OCI-LY1 (cell line): Measurements from ENCODE around the gene WWOX.

Experiments used
- EZH2 ChIP-seq: fragments of 200-600 bp; sonication (generic), shearing (Covaris generic); IDR thresholded peaks from 2 replicates; pipeline ENCODE4 v1.8.0; 2017; ENCODE audit warnings: borderline replicate concordance, mixed run types, mild to moderate bottlenecking, antibody characterized with exemption, low read length, moderate library complexity, mixed read lengths
- TF ChIP-seq, protein P1 (sequence below): fragments of 200-600 bp; sonication (generic), shearing (Covaris generic); IDR thresholded peaks from 2 replicates; pipeline ENCODE4 v1.5.1; 2017; ENCODE audit warnings: mild to moderate bottlenecking, antibody characterized with exemption, low read length, moderate library complexity, mixed read lengths

DNA sequence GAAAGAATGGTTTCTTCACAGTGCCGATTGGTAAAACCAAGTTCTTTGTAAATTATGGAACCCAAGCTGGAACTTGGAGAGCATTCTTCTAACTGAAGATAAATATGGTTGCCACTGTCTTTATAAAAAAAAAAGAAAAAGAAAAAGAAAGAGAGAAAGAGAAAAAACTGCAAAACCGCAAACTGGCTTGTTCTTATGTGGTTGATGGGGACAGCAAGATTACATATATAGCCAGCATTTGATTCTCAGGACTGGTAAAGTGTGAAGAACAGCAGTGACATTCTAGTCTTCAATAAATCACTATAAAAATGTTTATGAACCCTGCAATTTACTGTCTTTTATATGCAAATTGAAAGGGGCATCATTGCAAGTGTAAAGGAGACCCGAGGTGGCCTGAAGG, 896.0 kb downstream of the WWOX start:
- TF ChIP-seq, protein P1, sequence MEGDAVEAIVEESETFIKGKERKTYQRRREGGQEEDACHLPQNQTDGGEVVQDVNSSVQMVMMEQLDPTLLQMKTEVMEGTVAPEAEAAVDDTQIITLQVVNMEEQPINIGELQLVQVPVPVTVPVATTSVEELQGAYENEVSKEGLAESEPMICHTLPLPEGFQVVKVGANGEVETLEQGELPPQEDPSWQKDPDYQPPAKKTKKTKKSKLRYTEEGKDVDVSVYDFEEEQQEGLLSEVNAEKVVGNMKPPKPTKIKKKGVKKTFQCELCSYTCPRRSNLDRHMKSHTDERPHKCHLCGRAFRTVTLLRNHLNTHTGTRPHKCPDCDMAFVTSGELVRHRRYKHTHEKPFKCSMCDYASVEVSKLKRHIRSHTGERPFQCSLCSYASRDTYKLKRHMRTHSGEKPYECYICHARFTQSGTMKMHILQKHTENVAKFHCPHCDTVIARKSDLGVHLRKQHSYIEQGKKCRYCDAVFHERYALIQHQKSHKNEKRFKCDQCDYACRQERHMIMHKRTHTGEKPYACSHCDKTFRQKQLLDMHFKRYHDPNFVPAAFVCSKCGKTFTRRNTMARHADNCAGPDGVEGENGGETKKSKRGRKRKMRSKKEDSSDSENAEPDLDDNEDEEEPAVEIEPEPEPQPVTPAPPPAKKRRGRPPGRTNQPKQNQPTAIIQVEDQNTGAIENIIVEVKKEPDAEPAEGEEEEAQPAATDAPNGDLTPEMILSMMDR = no peak
- no peak for TF ChIP-seq EZH2
